Measurements from ENCODE around the gene LRRC23. TPM values are rescaled to one million over a fixed set of nuclear protein-coding genes. Genes with fewer than 3 reads are reported as not detected.
A peak's percentile ranks its signal among the peaks of the same experiment; 100 is the strongest.
"Not testable (repeated sequence)": the region's sequence is repeated elsewhere in the genome, so short reads cannot be mapped to it uniquely, and the experiment has no call there.

LRRC23 gene
- total RNA-seq, 1 donor from 2014 or later = 11.6 TPM

DNA sequence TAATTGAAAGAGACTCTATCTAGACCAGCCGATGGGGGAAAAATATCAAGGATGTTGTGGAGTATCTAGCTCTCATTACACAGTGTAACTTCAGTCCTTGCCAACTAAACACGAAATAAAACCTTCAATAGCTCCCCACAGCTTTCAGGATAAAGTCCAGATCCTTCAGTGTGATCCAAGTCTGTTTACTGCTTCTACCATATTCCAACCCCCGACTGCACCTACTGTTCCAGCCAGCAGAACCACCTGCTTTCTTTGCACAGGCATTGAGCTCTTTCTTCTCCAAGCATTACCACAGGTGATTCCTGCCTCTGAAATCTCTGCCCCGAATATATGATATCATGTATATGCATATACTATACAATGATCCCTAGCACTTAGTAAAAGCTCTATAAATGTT, 2.2 kb upstream of the LRRC23 start:
- Histone ChIP-seq H3K36me3 (ENCODE audit: control insufficient read depth, insufficient read depth, low read length) (no peaks in the 10 kb centered on the region), H3K4me3 (ENCODE audit: low read depth, low read length) (no peak overlapping the region), H3K27me3 (ENCODE audit: control insufficient read depth, insufficient read depth, low read length) (no peaks in the 10 kb centered on the region)
- FAIRE-seq (no peak), DNase-seq (ENCODE audit: low read depth) (no peak)
- TF ChIP-seq, protein P1, sequence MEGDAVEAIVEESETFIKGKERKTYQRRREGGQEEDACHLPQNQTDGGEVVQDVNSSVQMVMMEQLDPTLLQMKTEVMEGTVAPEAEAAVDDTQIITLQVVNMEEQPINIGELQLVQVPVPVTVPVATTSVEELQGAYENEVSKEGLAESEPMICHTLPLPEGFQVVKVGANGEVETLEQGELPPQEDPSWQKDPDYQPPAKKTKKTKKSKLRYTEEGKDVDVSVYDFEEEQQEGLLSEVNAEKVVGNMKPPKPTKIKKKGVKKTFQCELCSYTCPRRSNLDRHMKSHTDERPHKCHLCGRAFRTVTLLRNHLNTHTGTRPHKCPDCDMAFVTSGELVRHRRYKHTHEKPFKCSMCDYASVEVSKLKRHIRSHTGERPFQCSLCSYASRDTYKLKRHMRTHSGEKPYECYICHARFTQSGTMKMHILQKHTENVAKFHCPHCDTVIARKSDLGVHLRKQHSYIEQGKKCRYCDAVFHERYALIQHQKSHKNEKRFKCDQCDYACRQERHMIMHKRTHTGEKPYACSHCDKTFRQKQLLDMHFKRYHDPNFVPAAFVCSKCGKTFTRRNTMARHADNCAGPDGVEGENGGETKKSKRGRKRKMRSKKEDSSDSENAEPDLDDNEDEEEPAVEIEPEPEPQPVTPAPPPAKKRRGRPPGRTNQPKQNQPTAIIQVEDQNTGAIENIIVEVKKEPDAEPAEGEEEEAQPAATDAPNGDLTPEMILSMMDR (IDR thresholded peaks at IDR 0.05; ENCODE audit: insufficient read depth, low read length, severe bottlenecking) = no peak

DNA sequence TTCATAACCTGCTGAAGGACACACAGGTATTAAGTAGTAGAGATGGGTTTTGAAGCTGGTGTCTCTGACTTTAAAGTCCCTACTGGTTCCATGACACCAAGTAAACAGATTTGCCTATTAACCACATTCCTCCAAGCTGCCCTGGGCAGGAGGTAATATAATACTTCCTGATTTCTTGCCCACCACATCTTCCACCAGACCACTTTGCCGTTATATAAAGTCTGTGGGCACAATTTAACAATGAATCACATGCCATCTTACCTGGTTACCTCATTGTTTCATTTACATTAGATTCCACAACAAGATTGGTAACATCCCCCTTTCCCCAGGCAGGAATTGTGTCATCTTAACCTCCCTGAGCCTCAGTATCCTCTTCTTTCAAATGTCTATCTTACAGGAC, 900 bp upstream of the LRRC23 start:
- no peak overlapping the region for H3K4me3 ChIP-seq (ENCODE audit: low read depth, low read length)
- no peaks in the 10 kb centered on the region for H3K27me3 ChIP-seq (ENCODE audit: control insufficient read depth, insufficient read depth, low read length)
- no peaks in the 10 kb centered on the region for H3K36me3 ChIP-seq (ENCODE audit: control insufficient read depth, insufficient read depth, low read length)
- no peak for FAIRE-seq
- TF ChIP-seq, protein P1 (IDR thresholded peaks at IDR 0.05; ENCODE audit: insufficient read depth, low read length, severe bottlenecking) = no peak
- peak; percentile 66 for DNase-seq (ENCODE audit: low read depth)

DNA sequence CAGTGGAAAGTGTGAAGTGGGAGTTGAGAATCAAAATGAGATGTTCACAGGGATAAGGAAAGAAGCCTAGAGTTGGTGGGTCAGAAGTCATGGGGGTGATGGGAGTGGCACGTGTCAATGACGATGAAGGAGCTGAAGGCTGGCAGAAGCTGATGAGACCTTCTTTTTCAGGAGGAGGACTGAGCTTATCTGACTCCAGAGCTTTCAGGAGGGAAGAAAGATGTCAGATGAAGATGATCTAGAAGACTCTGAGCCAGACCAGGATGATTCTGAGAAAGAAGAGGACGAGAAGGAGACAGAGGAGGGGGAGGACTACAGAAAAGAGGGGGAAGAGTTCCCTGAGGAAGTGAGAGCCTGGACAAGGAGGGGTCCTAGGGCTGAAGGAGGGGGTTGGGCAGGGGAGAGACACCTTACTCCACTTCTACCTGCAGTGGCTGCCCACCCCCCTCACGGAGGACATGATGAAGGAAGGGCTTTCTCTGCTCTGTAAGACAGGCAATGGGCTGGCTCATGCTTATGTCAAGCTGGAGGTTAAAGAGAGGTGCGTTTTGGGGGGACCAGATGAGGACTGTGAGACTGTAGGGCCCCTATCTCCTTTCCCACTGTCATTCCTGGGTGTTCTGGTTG, 905 bp downstream of the LRRC23 start:
- DNase-seq (ENCODE audit: low read depth) (no peak), FAIRE-seq (no peak)
- TF ChIP-seq, protein P1 (IDR thresholded peaks at IDR 0.05; ENCODE audit: insufficient read depth, low read length, severe bottlenecking) = no peak
- Histone ChIP-seq H3K36me3 (ENCODE audit: control insufficient read depth, insufficient read depth, low read length) (no peaks in the 10 kb centered on the region), H3K27me3 (ENCODE audit: control insufficient read depth, insufficient read depth, low read length) (no peaks in the 10 kb centered on the region), H3K4me3 (ENCODE audit: low read depth, low read length) (no peak overlapping the region)

DNA sequence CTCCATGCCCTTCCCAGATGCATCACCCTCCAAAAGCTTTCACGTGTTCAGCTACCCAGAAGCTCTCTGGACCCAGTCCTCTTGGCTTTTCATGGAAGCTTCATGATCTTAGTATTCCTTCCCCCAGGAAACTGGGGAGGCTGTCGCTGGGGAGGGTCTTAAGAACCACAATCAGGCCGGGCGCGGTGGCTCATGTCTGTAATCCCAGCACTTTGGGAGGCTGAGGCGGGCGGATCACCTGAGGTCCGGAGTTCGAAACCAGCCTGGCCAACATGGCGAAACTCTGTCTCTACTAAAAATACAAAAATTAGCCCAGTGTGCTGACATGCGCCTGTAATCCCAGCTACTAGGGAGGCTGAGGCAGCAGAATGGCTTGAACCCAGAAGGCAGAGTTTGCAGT, 3.5 kb downstream of the LRRC23 start:
- not testable (repeated sequence) for H3K4me3 ChIP-seq (ENCODE audit: low read depth, low read length); H3K27me3 ChIP-seq (ENCODE audit: control insufficient read depth, insufficient read depth, low read length); H3K36me3 ChIP-seq (ENCODE audit: control insufficient read depth, insufficient read depth, low read length); FAIRE-seq; DNase-seq (ENCODE audit: low read depth)

DNA sequence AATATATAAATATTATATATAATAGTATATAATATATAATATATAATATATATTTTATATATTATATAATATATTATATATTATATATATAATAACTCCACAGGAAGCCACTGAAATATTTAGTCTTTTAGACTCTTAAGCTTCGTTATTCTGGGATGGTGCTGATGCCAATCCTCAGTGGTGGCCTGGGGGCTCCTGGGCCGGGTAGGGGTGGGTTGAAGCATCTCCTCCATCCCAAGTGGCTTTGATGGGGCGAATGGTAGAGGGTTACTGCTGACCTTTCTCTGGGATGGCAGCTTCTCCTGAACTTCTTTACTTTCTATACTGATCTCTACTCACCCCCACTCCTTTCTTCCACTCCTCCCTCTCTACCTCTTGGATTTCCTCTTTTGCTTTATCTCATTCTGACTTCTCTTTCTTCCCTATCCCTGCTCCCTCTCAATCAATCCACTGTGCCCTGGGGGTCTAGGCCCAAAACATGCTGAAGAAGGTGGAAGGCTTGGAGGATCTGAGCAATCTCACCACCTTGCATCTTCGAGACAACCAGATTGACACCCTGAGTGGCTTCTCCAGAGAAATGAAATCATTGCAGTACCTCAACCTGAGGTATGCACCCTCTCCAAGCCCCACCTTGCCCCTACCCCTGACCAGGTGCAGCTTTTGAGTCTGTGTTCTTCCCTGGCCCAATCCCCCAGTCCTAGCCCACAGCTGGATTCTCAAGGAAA, 5.0 kb downstream of the LRRC23 start:
- TF ChIP-seq, protein P1 (IDR thresholded peaks at IDR 0.05; ENCODE audit: insufficient read depth, low read length, severe bottlenecking) = no peak
- Histone ChIP-seq H3K27me3 (ENCODE audit: control insufficient read depth, insufficient read depth, low read length) (peaks cover 2% of the 10 kb centered on the region), H3K36me3 (ENCODE audit: control insufficient read depth, insufficient read depth, low read length) (no peaks in the 10 kb centered on the region), H3K4me3 (ENCODE audit: low read depth, low read length) (no peak overlapping the region)
- DNase-seq (ENCODE audit: low read depth) = no peak
- FAIRE-seq = no peak

DNA sequence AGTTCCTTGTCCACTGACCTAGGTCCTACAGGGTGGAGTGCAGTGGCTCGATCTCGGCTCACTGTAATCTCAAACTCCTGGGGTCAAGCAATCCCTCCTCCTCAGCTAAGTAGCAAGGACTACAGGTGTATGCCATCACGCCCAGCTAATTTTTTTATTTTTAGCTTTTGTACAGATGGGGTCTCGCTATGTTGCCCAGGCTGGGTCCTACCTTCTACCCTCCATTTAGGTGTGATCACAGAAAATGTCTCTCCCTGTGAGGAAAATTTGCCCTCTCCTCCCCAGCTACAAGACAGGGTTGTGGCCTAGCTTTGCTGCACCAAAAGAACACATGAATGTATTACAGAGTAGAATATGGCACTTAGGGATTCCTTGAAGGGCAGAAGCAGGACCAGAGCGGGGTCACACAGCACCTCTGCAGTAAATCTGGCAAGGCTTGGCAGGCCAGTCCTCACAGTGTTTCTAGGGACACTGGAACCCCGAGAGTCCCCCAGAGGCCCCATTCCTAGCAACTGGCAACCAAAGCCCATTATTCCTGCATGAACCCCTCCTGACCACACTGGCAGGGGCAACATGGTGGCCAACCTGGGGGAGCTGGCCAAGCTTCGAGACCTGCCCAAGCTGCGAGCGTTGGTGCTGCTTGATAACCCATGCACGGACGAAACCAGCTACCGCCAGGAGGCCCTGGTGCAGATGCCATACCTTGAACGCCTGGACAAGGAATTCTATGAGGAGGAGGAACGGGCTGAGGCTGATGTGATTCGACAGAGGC, 7.7 kb downstream of the LRRC23 start:
- TF ChIP-seq, protein P1 (IDR thresholded peaks at IDR 0.05; ENCODE audit: insufficient read depth, low read length, severe bottlenecking) = no peak
- H3K36me3 ChIP-seq (ENCODE audit: control insufficient read depth, insufficient read depth, low read length) = peaks cover 3% of the 10 kb centered on the region
- FAIRE-seq = no peak

More for the DNA sequence above, 7.7 kb downstream of the LRRC23 start:
- DNase-seq (ENCODE audit: low read depth) = no peak
- H3K27me3 ChIP-seq (ENCODE audit: control insufficient read depth, insufficient read depth, low read length) = peaks cover 2% of the 10 kb centered on the region
- no peak overlapping the region for H3K4me3 ChIP-seq (ENCODE audit: low read depth, low read length)

Data from bronchial epithelial cell (primary cell).